Measurements from ENCODE around the gene BCAS1.

BCAS1 gene

GRCh38 chr20:53993310-53993709 is 77.1 kb downstream of the BCAS1 start:
- Histone ChIP-seq H3K4me1 (ENCODE audit: insufficient read depth, low read length) (no peaks in the 10 kb centered on the region), H3K36me3 (ENCODE audit: insufficient read depth, low read length) (no peaks in the 10 kb centered on the region), H3K27me3 (ENCODE audit: insufficient read depth, low read length, poor library complexity) (peaks cover 29% of the 10 kb centered on the region), H3K79me2 (ENCODE audit: insufficient read depth, low read length) (no peaks in the 10 kb centered on the region), H2AFZ (ENCODE audit: low read depth, low read length) (no peak overlapping the region), H3K9me3 (ENCODE audit: insufficient read depth, low read length, severe bottlenecking) (no peaks in the 10 kb centered on the region), H3K4me3 (ENCODE audit: low read depth in 1 of 2, low read length in 2 of 2) (no peak overlapping the region), H3K9ac (ENCODE audit: low read depth, low read length) (no peak overlapping the region), H4K20me1 (ENCODE audit: insufficient read depth, low read length) (no peaks in the 10 kb centered on the region), H3K27ac (ENCODE audit: low read length) (no peak overlapping the region), H3K4me2 (ENCODE audit: insufficient read depth, low read length) (no peak overlapping the region)
- no peak for TF ChIP-seq CTCF (IDR thresholded peaks at IDR 0.05; ENCODE audit: borderline replicate concordance, extremely low read depth, low read length, poor library complexity, severe bottlenecking)
- no peak for TF ChIP-seq EZH2 (IDR thresholded peaks at IDR 0.05; ENCODE audit: borderline replicate concordance, low read depth, low read length, severe bottlenecking)
- ATAC-seq (ENCODE audit: insufficient read depth, low read depth) = no peak
- no peak for DNase-seq

- no peaks in the 10 kb centered on the region for H3K9me3 ChIP-seq (ENCODE audit: insufficient read depth, low read length, severe bottlenecking)
- no peaks in the 10 kb centered on the region for H4K20me1 ChIP-seq (ENCODE audit: insufficient read depth, low read length)
- no peak for TF ChIP-seq CTCF (IDR thresholded peaks at IDR 0.05; ENCODE audit: borderline replicate concordance, extremely low read depth, low read length, poor library complexity, severe bottlenecking)
- TF ChIP-seq EZH2 (IDR thresholded peaks at IDR 0.05; ENCODE audit: borderline replicate concordance, low read depth, low read length, severe bottlenecking) = no peak
- no peak overlapping the region for H3K9ac ChIP-seq (ENCODE audit: low read depth, low read length)
- H2AFZ ChIP-seq (ENCODE audit: low read depth, low read length) = no peak overlapping the region
- H3K79me2 ChIP-seq (ENCODE audit: insufficient read depth, low read length) = no peaks in the 10 kb centered on the region
- H3K4me1 ChIP-seq (ENCODE audit: insufficient read depth, low read length) = no peaks in the 10 kb centered on the region
- H3K4me3 ChIP-seq (ENCODE audit: low read depth in 1 of 2, low read length in 2 of 2) = no peak overlapping the region
- H3K4me2 ChIP-seq (ENCODE audit: insufficient read depth, low read length) = no peak overlapping the region
- ATAC-seq (ENCODE audit: insufficient read depth, low read depth) = no peak
- no peak overlapping the region for H3K27ac ChIP-seq (ENCODE audit: low read length)
- DNase-seq = no peak
- no peaks in the 10 kb centered on the region for H3K36me3 ChIP-seq (ENCODE audit: insufficient read depth, low read length)
- H3K27me3 ChIP-seq (ENCODE audit: insufficient read depth, low read length, poor library complexity) = peaks cover 39% of the 10 kb centered on the region
Measured at GRCh38 chr20:53990768-53991450, 79.5 kb downstream of the BCAS1 start.

GRCh38 chr20:53990003-53990402 is 80.4 kb downstream of the BCAS1 start:
- Histone ChIP-seq H2AFZ (ENCODE audit: low read depth, low read length) (no peak overlapping the region), H4K20me1 (ENCODE audit: insufficient read depth, low read length) (no peaks in the 10 kb centered on the region), H3K79me2 (ENCODE audit: insufficient read depth, low read length) (no peaks in the 10 kb centered on the region), H3K27me3 (ENCODE audit: insufficient read depth, low read length, poor library complexity) (peaks cover 39% of the 10 kb centered on the region), H3K9me3 (ENCODE audit: insufficient read depth, low read length, severe bottlenecking) (no peaks in the 10 kb centered on the region), H3K4me2 (ENCODE audit: insufficient read depth, low read length) (no peak overlapping the region), H3K36me3 (ENCODE audit: insufficient read depth, low read length) (no peaks in the 10 kb centered on the region), H3K9ac (ENCODE audit: low read depth, low read length) (no peak overlapping the region), H3K4me3 (ENCODE audit: low read depth in 1 of 2, low read length in 2 of 2) (no peak overlapping the region), H3K4me1 (ENCODE audit: insufficient read depth, low read length) (no peaks in the 10 kb centered on the region), H3K27ac (ENCODE audit: low read length) (no peak overlapping the region)
- no peak for DNase-seq
- TF ChIP-seq CTCF (IDR thresholded peaks at IDR 0.05; ENCODE audit: borderline replicate concordance, extremely low read depth, low read length, poor library complexity, severe bottlenecking) = no peak
- no peak for TF ChIP-seq EZH2 (IDR thresholded peaks at IDR 0.05; ENCODE audit: borderline replicate concordance, low read depth, low read length, severe bottlenecking)
- ATAC-seq (ENCODE audit: insufficient read depth, low read depth) = no peak

Data from DND-41 (cell line).